Activated CD4-positive, alpha-beta T cell treated with anti-CD3 and anti-CD28 coated beads, Interleukin-2, amount 50 U/mL, for 24 hours (primary cell): ENCODE data around the gene ATP9B.
A peak's percentile ranks its signal among the peaks of the same experiment; 100 is the strongest.

ENCODE experiments used
- DNase-seq, 2 donors: peaks; one replicate each; pipeline ENCODE4 v3.0.0-alpha.2; 2020; ENCODE audit warnings: low read depth in 1 of 2, low spot score in 1 of 2

Gene ATP9B

DNA sequence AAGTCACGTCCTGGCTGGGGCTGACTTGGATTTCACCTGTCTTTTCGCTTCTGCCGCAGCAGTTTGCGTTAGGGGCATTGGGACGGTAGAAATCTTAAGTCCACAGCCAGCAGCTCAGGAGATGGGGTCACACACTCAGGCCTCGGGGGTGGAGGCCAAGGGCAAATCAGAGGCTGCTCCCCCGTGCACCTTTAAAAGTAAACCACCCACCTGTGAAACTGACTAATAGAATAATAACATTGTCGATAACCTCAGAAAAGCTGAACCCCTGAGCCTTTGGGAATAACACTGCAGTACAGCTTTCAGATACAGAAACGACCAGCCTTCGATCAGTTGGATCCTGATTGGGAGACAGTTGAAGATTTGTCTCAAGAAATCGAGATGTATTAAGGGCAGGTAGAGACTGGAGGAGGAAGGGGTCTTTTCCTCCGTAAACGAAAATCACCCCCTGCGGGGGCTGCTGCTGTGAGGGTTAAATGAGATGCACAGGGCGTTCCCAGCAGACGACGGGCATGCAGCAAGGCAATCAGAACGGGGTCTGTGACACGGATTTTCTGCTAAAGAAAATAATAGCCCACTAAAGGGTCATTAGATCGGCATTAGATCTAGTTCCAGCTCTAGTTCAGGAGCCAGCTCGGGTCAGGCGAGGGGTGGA is 310.2 kb downstream of the ATP9B start:
- DNase-seq: no peak

GRCh38 chr18:79379931-79380815 is 311.0 kb downstream of the ATP9B start:
- no peak for DNase-seq

DNA sequence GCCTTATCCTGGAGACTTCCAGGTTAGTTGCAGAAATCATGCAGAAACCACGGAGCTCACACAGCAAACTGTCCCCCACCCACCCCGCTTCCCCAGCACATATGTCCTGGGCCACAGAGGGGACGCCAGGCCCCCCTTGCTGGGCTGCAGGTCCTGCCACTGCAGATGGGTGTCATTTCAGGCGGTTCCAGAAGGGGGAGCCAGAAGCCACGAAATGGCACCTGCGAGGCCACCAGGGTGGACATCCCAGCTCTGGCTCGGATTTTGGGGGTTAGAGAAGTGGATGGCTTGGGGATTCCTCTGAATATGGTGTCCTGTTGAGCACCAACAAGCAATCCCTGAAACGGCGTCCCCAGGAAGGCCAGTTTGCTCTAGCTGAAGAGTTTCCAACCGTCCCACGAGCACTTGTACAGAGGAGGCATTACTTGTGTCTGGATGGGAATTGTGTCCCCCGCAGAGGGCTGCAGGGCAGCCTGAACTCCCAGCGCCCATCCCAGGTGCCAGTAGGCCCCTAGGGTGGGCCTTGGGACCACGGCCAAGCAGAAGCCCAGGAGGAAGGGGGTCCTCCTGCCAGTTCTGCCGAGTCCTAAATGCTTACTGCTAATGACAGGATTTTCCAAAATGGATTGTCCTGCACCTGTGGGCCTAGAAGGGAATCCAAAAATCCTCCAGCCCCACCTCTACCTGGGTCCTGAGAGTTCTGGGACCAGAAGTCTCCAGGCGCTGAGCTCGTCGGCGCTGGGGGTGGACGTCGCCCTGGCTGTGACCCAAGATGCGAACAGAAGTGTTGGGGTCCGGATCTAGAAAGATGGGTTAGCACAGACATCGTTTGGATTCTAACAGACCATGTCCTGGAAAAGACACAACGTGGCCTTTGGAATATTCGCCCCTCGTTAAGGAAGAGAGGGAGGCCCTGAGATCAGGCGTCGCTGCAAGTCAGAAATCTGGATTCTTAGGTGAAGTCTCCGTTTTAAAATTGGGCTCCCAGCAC is 311.9 kb downstream of the ATP9B start:
- peak; percentile 64 to 65 for DNase-seq

DNA sequence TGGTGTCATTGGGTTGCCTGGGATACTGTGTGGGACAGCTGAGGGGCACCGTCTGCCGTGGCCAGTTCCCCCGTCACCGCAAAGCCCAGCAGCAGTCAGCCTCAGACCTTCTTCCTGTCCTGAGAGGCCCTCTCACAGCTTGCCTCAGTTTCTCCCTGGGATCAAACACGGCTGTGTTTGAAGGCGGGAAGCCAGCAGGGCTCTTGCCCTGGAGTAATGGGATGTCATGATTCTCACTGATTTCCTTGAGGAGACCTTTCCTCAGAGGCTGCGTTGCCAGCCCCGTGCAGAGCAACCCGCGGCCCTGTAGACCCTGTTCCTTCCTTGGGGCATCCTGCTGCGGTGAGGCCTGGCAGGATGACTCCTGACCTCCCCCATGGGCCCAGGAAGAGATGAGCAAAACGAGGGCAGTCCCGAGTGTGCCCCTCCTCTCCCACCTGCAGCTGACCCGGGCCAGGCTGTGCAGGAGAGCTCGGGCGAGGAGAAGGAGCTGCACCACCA is 312.7 kb downstream of the ATP9B start:
- no peak for DNase-seq

DNA sequence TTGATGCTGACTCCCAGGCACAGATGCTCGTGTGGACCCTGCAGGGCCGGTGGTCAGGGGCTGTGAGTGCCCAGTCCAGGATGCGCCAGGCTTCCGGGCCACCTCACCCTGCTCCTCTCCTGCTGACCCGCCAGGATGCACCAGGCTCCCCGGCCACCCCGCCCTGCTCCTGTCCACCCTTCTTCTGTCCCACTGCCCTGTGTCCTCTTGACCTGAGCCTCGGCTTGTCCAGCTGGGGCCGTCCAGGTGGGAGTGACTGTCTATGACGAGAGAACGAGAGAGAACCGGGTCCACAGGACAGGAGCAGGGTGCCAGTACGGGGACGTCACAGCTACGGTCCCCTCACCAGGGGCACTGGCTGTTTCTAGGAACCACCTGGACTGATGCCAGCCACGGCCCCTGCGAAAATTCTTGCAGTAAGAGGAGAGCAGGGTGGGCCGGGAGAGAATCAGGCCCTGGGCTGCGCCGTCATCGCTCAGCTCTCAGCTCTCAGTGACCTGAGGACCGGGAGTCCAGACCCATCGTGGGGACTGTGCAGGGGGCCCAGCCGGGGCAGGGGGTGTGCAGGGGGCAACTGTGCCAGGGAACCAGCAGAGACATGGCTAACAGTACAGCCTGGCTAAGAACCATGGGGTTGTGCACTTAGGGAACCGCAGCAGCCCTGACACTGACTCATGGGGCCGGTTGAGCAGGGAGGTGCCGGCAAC is 313.6 kb downstream of the ATP9B start:
- DNase-seq: no peak

DNA sequence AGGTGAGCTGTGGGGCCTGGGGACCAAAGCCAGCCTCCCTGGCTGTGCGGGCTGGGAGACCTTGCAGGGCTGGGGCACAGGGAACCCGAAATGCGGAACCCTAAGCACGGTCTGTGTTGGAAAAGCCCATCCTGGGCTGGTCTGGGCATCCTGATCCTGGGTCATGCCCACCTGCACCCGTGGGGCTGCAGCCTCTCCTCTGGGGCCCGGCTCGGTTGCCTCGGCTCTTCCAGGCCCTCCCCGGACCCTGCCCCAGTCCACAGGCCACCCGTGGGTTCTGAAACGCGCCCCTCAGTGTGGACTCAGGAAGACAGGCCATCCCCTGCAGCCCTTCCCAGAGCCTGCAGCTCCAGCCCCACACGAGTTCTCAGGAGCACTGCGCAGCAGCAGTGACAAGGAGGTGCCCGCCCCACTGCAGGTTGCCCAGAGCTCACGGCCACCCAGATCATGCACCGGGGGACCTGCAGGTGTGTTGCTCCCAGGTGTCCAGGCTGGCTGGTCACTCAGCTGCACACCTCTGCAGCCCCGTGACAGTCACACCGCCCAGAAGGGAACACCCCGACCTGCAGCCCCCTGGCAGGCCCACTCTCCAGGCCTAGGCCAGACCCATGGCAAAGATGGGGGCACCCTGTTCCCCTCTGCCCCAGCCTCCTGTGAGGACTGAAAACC is 314.3 kb downstream of the ATP9B start:
- no peak for DNase-seq

DNA sequence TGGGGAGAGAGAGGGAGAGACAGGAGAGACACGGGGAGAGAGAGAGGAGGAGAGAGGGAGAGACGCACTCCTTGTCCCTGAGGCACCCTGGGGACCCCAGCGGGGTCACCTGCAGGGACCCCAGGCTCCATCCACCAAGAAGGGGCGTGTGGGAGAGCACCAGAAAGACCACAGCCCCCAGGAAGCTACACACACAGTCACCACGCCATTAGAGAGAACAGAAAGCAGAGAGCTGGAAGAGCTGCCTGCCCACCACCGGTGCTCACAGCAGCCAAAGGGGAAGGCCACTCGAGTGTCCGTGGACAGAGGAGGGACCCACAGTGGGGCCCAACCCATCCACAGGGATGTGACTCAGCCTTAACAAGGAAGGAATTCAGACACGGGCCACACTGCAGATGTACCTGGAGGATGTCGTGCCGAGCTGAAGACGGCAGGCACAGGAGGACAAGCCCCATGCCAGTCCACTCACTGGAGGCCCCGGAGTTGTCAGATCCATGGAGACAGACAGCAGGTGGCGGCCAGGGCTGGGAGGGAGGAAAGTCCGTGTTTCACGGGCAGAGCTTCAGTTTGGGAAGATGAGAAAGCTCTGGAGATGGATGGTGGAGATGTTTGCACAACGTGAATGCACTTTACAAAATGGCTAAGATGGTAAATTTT is 315.1 kb downstream of the ATP9B start:
- DNase-seq: no peak

GRCh38 chr18:79384834-79385233 is 315.6 kb downstream of the ATP9B start:
- DNase-seq: no peak

- no peak for DNase-seq
These were observed 316.1 kb downstream of the ATP9B start for GRCh38 chr18:79385326-79385707.

DNA sequence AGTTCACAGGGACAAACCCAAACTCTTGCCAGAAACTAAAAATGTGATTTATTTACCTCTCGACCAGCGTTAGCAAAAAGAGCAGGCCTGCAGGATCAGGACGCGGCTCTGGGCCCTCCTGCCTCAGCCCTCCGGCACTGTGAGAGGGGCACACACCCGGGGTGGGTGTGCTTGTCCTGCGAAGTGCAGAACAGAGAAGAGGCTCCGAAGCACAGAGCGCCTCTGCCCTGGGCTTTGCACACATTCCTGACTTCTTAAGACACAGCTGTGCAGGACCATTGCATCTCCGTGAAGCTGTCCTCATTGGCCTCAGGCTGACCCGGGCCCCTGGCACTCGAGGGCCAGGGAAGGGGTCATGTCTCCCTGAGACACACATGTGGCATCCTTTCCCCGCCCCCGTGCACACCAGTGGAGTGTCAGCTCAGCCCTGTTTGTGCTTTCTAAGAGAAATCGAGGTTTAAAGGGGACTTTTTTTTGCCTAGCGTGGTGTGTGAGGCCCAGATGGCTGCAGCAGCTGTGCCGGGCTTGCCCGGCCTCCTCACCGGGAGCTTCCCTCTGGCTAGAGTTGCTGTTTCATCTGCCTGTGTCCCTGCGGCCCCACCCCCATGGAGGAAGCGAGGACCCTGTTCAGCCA is 316.6 kb downstream of the ATP9B start:
- DNase-seq: no peak

DNA sequence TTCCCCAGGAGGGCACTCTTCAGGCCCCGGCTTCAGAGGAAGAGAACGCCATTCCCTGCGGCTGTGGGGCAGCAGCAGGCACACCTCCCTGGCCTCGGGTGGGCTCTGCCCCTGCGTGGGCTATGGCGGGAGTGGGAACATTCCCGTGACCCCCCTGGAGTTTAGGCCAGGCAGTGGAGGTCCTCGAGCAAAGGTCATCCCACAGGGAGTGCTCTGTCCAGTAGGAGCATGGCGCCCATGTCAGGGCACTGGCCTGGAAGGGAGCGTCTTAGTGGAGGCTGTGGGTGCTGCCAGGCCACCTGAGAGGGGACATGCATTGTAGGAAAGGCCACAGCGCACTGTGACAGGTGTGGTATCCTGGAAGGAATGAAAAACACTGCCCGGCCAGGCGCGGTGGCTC is 317.4 kb downstream of the ATP9B start:
- DNase-seq: no peak

GRCh38 chr18:79387214-79387613 is 318.0 kb downstream of the ATP9B start:
- DNase-seq: no peak

DNA sequence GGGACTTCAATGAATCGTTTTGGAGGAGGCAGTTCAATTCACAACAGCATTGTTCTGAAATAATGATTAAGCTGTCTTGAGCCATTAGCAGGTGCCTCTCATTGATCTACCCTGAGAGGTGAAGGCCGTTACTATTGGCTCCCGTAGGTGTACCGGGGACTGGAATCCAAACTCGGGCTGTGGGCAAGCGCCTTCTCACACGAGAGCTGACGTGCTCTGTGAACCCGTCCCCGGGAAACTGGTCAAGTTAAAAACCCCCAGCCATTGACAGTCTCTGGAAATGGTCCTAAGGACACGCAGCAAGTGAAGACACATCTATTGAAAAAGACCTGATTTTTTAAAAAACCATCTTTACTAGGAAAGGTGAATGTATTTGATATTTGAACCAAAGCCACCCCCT is 318.4 kb downstream of the ATP9B start:
- DNase-seq: no peak

DNA sequence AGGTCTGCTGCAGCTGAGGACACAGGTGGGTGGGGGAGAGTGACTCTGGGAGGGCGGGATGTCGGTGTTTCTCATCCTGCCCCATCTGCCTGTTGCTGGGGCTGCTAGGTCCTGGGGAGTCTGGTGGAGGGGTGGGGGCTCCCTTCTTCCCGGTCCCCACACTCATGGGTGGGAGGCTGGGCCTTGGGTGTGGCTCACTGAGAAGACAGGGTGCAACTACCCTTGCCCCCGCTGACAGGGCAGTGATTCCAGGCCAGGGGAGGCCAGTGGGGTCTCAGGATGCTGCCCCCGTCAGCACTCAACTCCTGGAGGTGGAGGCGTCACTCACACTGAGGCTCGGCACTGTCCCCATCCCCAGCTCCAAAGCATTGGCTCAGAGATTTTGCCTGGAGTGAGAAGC is 318.8 kb downstream of the ATP9B start:
- no peak for DNase-seq

GRCh38 chr18:79389689-79390088 is 320.5 kb downstream of the ATP9B start:
- no peak for DNase-seq

- DNase-seq: no peak
These were observed 323.0 kb downstream of the ATP9B start for GRCh38 chr18:79392226-79392625.

DNA sequence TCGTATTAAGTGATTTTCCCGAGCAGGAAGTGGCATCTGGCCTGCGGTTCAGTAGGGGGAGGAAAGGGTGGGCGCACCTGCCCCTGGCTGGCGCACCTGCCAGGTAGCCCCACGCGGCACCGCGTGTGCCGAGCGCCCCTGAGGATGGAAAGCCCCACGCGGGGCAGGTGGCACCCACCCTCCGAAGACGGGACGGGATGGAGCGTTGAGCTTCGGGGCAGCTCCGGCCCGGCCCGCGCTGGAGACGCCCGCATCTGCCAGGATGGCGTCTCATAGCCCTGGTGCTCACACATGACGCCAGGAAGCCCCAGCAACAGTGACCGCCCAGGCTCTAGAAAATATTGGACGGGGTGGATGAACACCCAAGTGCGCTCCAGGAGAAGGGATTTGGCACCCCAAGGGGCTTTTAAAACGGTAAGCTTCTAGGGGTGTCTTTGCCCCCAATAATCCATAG is 324.0 kb downstream of the ATP9B start:
- no peak for DNase-seq

- DNase-seq: no peak
These were observed 324.7 kb downstream of the ATP9B start for GRCh38 chr18:79393635-79394533.
